Endothelial cell of umbilical vein (primary cell): ENCODE data around the gene AGAP4. TPM values are rescaled to one million over a fixed set of nuclear protein-coding genes. Genes with fewer than 3 reads are reported as not detected.
"Not testable (repeated sequence)": the region's sequence is repeated elsewhere in the genome, so short reads cannot be mapped to it uniquely, and the experiment has no call there.

ENCODE experiments used
- BruUV-seq: library from RNA; stranded (reverse); fragments of 400-500 nt; replicated peaks from 2 replicates; lab custom pipeline; 2021; lab: Mats Ljungman, UMichigan
- CTCF ChIA-PET: fragments of 300-600, 350-600 bp; sonication (Branson Sonifier 250); formaldehyde crosslinking; loops from one replicate; lab custom pipeline; 2021; ENCODE audit warnings: antibody characterized with exemption, inconsistent platforms; lab: Charles Lee
- POLR2A ChIA-PET: fragments of 300-600, 350-600 bp; sonication (Branson Sonifier 250); formaldehyde crosslinking; loops from one replicate; lab custom pipeline; 2021; ENCODE audit warnings: antibody characterized with exemption, inconsistent platforms; lab: Charles Lee
- DNase-seq: peaks from one replicate; pipeline ENCODE4 v3.0.0-alpha.2; 2011; ENCODE audit warnings: low read depth, low spot score
- FAIRE-seq: peaks from 2 replicates; lab custom pipeline; 2011; peaks lifted over from hg19 to GRCh38; lab: Jason Lieb, UNC
- H2AFZ ChIP-seq: 2 replicates; pipeline ENCODE4 v1.6.0; 2012; ENCODE audit warnings: low read depth, low read length, control low read depth, inconsistent platforms
- H3K27ac ChIP-seq: 2 replicates; pipeline ENCODE4 v1.5.1; 2011; ENCODE audit warnings: low read depth, mild to moderate bottlenecking, control low read depth, low read length, moderate library complexity; ENCODE audit not compliant: insufficient read depth
- H3K27me3 ChIP-seq, 2 experiments: 2 replicates each; pipeline versions ENCODE4 v1.6.0 to v1.6.1; 2011; ENCODE audit warnings: low read length in 2 of 2, mixed read lengths in 1 of 2; ENCODE audit not compliant: control insufficient read depth in 2 of 2, insufficient read depth in 2 of 2
- H3K36me3 ChIP-seq, 2 experiments: 2 replicates in 1 of 2; 3 replicates in 1 of 2; pipeline ENCODE4 v1.5.1; 2011; ENCODE audit warnings: low read length in 2 of 2, mild to moderate bottlenecking in 1 of 2, moderate library complexity in 1 of 2; ENCODE audit not compliant: control insufficient read depth in 2 of 2, insufficient read depth in 2 of 2; ENCODE audit errors: extremely low read depth in 1 of 2
- H3K4me1 ChIP-seq: 3 replicates; pipeline ENCODE4 v1.5.1; 2011; ENCODE audit warnings: mild to moderate bottlenecking, low read length; ENCODE audit not compliant: control insufficient read depth, insufficient read depth; ENCODE audit errors: extremely low read depth
- H3K4me2 ChIP-seq: 2 replicates; pipeline ENCODE4 v1.6.1; 2011; ENCODE audit warnings: low read length, control low read depth, mixed read lengths; ENCODE audit not compliant: insufficient read depth
- H3K4me3 ChIP-seq, 3 experiments: fragments of 200-600 bp in 1 of 3; sonication (generic), shearing (Covaris generic) in 1 of 3; replicated peaks in 1 of 3; 2 replicates each; pipeline ENCODE4 v1.5.1; 2011 to 2016; ENCODE audit warnings: control low read depth in 3 of 3, low read length in 3 of 3, mild to moderate bottlenecking in 2 of 3, inconsistent platforms in 1 of 3, low read depth in 1 of 3, moderate library complexity in 1 of 3; ENCODE audit not compliant: insufficient read depth in 1 of 3
- H3K79me2 ChIP-seq: 2 replicates; pipeline ENCODE4 v1.6.0; 2012; ENCODE audit warnings: low read length, inconsistent platforms; ENCODE audit not compliant: control insufficient read depth, insufficient read depth
- H3K9ac ChIP-seq: replicated peaks from 2 replicates; pipeline ENCODE3; 2011; ENCODE audit warnings: low read length, control low read depth; ENCODE audit not compliant: insufficient read depth; ENCODE audit errors: extremely low read depth
- H3K9me1 ChIP-seq: replicated peaks from 3 replicates; pipeline ENCODE4 v1.6.0; 2011; ENCODE audit warnings: mild to moderate bottlenecking, low read length; ENCODE audit not compliant: control insufficient read depth, insufficient read depth; ENCODE audit errors: extremely low read depth
- H3K9me3 ChIP-seq: replicated peaks from 2 replicates; pipeline ENCODE4 v1.5.1; 2012; ENCODE audit warnings: low read length, inconsistent platforms; ENCODE audit not compliant: control insufficient read depth, insufficient read depth
- H4K20me1 ChIP-seq: replicated peaks from 2 replicates; pipeline ENCODE3; 2011; ENCODE audit warnings: mild to moderate bottlenecking, low read length; ENCODE audit not compliant: control insufficient read depth, insufficient read depth; ENCODE audit errors: extremely low read depth
- dilution Hi-C: fragments of 300-500 bp; cut with MboI; formaldehyde crosslinking; loops from one replicate; pipeline ENCODE4 v1.15.0; 2019; ENCODE audit warnings: low sequenced_read_pairs; ENCODE audit not compliant: extremely low pct_ligation_motif_present
- intact Hi-C: fragments of 100-400 bp; cut with micrococcal nuclease; formaldehyde crosslinking; loops from one replicate; pipeline ENCODE4 v1.10.0; 2022
- polyA plus RNA-seq, 4 experiments: library from polyadenylated mRNA; depleted of rRNA in 3 of 4; stranded (reverse) in 3 of 4; unstranded in 1 of 4; fragments of >200 nt; gene quantifications; 2 replicates each; pipeline versions ENCODE4 v1.2.1 to v1.2.3, GENCODE V29; 2011 to 2012; ENCODE audit warnings: missing spikeins in 1 of 4
- total RNA-seq: library from RNA; stranded (reverse); gene quantifications from 2 replicates; pipeline ENCODE4 v1.2.3, GENCODE V29; 2021

AGAP4 gene
- total and polyA plus RNA-seq, 2 donors (not counting 3 experiments of a cell fraction or from before 2014, with no cell fraction given), result 11.4 to 18.2 TPM

GRCh38 chr10:45803060-45804010, 44.0 kb downstream of the AGAP4 start:
- H3K9me1 ChIP-seq, POLR2A ChIA-PET, H4K20me1 ChIP-seq, H3K4me3 ChIP-seq, H3K9me3 ChIP-seq, H3K4me2 ChIP-seq, H3K36me3 ChIP-seq, H3K27me3 ChIP-seq, FAIRE-seq, H3K4me1 ChIP-seq, BruUV-seq, H3K27ac ChIP-seq, H3K9ac ChIP-seq, dilution Hi-C loops, H2AFZ ChIP-seq, H3K79me2 ChIP-seq, intact Hi-C loops, CTCF ChIA-PET: not testable (repeated sequence)
- peak; percentile 39 for DNase-seq

GRCh38 chr10:45794761-45795160, 52.5 kb downstream of the AGAP4 start:
- BruUV-seq, DNase-seq, H3K27ac ChIP-seq, H3K4me2 ChIP-seq, dilution Hi-C loops, H3K4me1 ChIP-seq, CTCF ChIA-PET, H3K9me3 ChIP-seq, intact Hi-C loops, H3K4me3 ChIP-seq, H3K9ac ChIP-seq, FAIRE-seq, H3K79me2 ChIP-seq, H3K9me1 ChIP-seq, POLR2A ChIA-PET, H4K20me1 ChIP-seq, H3K36me3 ChIP-seq, H2AFZ ChIP-seq, H3K27me3 ChIP-seq: not testable (repeated sequence)

GRCh38 chr10:45790694-45791426, 56.4 kb downstream of the AGAP4 start:
- H4K20me1 ChIP-seq, FAIRE-seq, POLR2A ChIA-PET, H3K4me3 ChIP-seq, H2AFZ ChIP-seq, H3K9ac ChIP-seq, H3K27me3 ChIP-seq, CTCF ChIA-PET, dilution Hi-C loops, H3K36me3 ChIP-seq, intact Hi-C loops, H3K79me2 ChIP-seq, H3K4me1 ChIP-seq, H3K9me3 ChIP-seq, H3K27ac ChIP-seq, H3K9me1 ChIP-seq, H3K4me2 ChIP-seq, DNase-seq, BruUV-seq: not testable (repeated sequence)

GRCh38 chr10:45789991-45790390, 57.3 kb downstream of the AGAP4 start:
- H4K20me1 ChIP-seq, H3K9me3 ChIP-seq, DNase-seq, CTCF ChIA-PET, H3K4me3 ChIP-seq, intact Hi-C loops, POLR2A ChIA-PET, H2AFZ ChIP-seq, H3K9ac ChIP-seq, H3K9me1 ChIP-seq, FAIRE-seq, H3K27ac ChIP-seq, BruUV-seq, H3K4me1 ChIP-seq, H3K4me2 ChIP-seq, H3K27me3 ChIP-seq, H3K79me2 ChIP-seq, dilution Hi-C loops, H3K36me3 ChIP-seq: not testable (repeated sequence)
